A673 (cell line): ENCODE results near the gene MCM3.

Experiments
- CTCF ChIP-seq: fragments of 300-800, 200-600 bp; sonication (generic); conservative IDR thresholded peaks from 2 replicates; pipeline ENCODE4 v1.5.1; 2017; ENCODE audit warnings: low read depth, mild to moderate bottlenecking, antibody characterized with exemption, low read length, moderate library complexity, mixed read lengths
- EZH2 ChIP-seq: fragments of 200-600 bp; sonication (generic); IDR thresholded peaks from 2 replicates; pipeline ENCODE4 v1.6.1; 2017; ENCODE audit warnings: borderline replicate concordance, low read depth, mild to moderate bottlenecking, mixed read lengths, antibody characterized with exemption, low read length; ENCODE audit not compliant: poor library complexity, severe bottlenecking

GRCh38 chr6:52227495-52227894 is 57.0 kb downstream of the MCM3 start:
- TF ChIP-seq CTCF (no peak), EZH2 (no peak)
